H1 (cell line): Measurements from ENCODE around the gene AGBL1. TPM values are rescaled to one million over a fixed set of nuclear protein-coding genes. Genes with fewer than 3 reads are reported as not detected.

ENCODE experiments used
- CTCF ChIA-PET: fragments of 300-600 bp; sonication (Branson Sonifier 250); formaldehyde crosslinking; loops from one replicate; lab custom pipeline; 2021; ENCODE audit not compliant: partially characterized antibody; lab: Charles Lee
- POLR2A ChIA-PET: fragments of 300-600 bp; sonication (Branson Sonifier 250); formaldehyde crosslinking; loops from one replicate; lab custom pipeline; 2021; ENCODE audit warnings: inconsistent platforms; ENCODE audit not compliant: partially characterized antibody; lab: Charles Lee
- DNase-seq, 2 experiments: peaks; one replicate each; pipeline versions ENCODE4 v3.0.0 to v3.0.0-alpha.2; 2010 to 2022; ENCODE audit warnings: low spot score in 2 of 2, low read depth in 1 of 2, mixed read lengths in 1 of 2
- FAIRE-seq: peaks from 2 replicates; lab custom pipeline; 2011; peaks lifted over from hg19 to GRCh38; lab: Jason Lieb, UNC
- H2AFZ ChIP-seq: 2 replicates; pipeline ENCODE4 v1.8.1; 2012; ENCODE audit warnings: low read length, inconsistent platforms
- H2AK5ac ChIP-seq: 2 replicates; pipeline ENCODE4 v1.6.1; 2013; ENCODE audit warnings: low read depth, low read length
- H2BK120ac ChIP-seq: replicated peaks from 2 replicates; pipeline ENCODE3; 2013; ENCODE audit warnings: low read depth, low read length, inconsistent platforms
- H2BK12ac ChIP-seq: 2 replicates; pipeline ENCODE4 v1.6.1; 2013; ENCODE audit warnings: low read depth, low read length
- H2BK15ac ChIP-seq: 2 replicates; pipeline ENCODE4 v1.6.1; 2013; ENCODE audit warnings: low read length
- H2BK20ac ChIP-seq: 2 replicates; pipeline ENCODE4 v1.6.1; 2013; ENCODE audit warnings: low read length
- H2BK5ac ChIP-seq: 2 replicates; pipeline ENCODE4 v1.6.1; 2013; ENCODE audit warnings: low read depth, low read length
- H3K14ac ChIP-seq: 2 replicates; pipeline ENCODE4 v1.6.1; 2013; ENCODE audit warnings: inconsistent platforms; ENCODE audit not compliant: insufficient read length
- H3K18ac ChIP-seq: 2 replicates; pipeline ENCODE4 v1.6.1; 2013; ENCODE audit warnings: low read length; ENCODE audit errors: extremely low read depth
- H3K23ac ChIP-seq: 2 replicates; pipeline ENCODE4 v1.6.1; 2013; ENCODE audit warnings: inconsistent platforms; ENCODE audit not compliant: insufficient read length
- H3K23me2 ChIP-seq: 2 replicates; pipeline ENCODE4 v1.6.1; 2013; ENCODE audit warnings: low read depth, low read length
- H3K27ac ChIP-seq: 2 replicates; pipeline ENCODE4 v1.6.1; 2011; ENCODE audit warnings: low read depth, low read length, inconsistent platforms
- H3K27me3 ChIP-seq, 4 experiments: replicated peaks in 1 of 4; 1 replicate in 1 of 4; 2 replicates in 3 of 4; pipeline versions ENCODE4 v1.6.1 to v1.8.1; 2011 to 2013; ENCODE audit warnings: low read length in 3 of 4, mild to moderate bottlenecking in 3 of 4, inconsistent platforms in 2 of 4, mixed read lengths in 2 of 4, moderate library complexity in 1 of 4; ENCODE audit not compliant: control insufficient read depth in 3 of 4, insufficient read depth in 3 of 4; ENCODE audit errors: extremely low read depth in 1 of 4
- H3K36me3 ChIP-seq, 4 experiments: 2 replicates each; pipeline versions ENCODE4 v1.6.1 to v1.8.1; 2011 to 2013; ENCODE audit warnings: mild to moderate bottlenecking in 4 of 4, low read length in 3 of 4, moderate library complexity in 2 of 4, control low read depth in 1 of 4, inconsistent platforms in 1 of 4; ENCODE audit not compliant: insufficient read depth in 4 of 4, control insufficient read depth in 2 of 4
- H3K4ac ChIP-seq: replicated peaks from 2 replicates; pipeline ENCODE3; 2013; ENCODE audit warnings: low read length, low read depth, mixed read lengths, inconsistent platforms; ENCODE audit not compliant: insufficient read length
- H3K4me1 ChIP-seq, 4 experiments: replicated peaks in 1 of 4; 1 replicate in 1 of 4; 2 replicates in 3 of 4; pipeline versions ENCODE4 v1.6.1 to v1.8.1; 2011 to 2013; ENCODE audit warnings: low read length in 3 of 4, inconsistent platforms in 2 of 4, mixed read lengths in 1 of 4; ENCODE audit not compliant: insufficient read depth in 4 of 4, control insufficient read depth in 3 of 4
- H3K4me2 ChIP-seq, 2 experiments: 2 replicates each; pipeline versions ENCODE4 v1.6.1 to v1.8.1; 2011 to 2013; ENCODE audit warnings: low read depth in 2 of 2, low read length in 2 of 2, control low read depth in 1 of 2, inconsistent platforms in 1 of 2, mild to moderate bottlenecking in 1 of 2; ENCODE audit not compliant: insufficient read depth in 1 of 2
- H3K4me3 ChIP-seq, 4 experiments: fragments of 200-600, 300-600 bp in 1 of 4; sonication (generic), shearing (Covaris generic), sonication (Bioruptor Twin) in 1 of 4; 2 replicates each; pipeline versions ENCODE4 v1.5.1 to v1.8.1; 2011 to 2016; ENCODE audit warnings: low read length in 4 of 4, low read depth in 3 of 4, control low read depth in 2 of 4, inconsistent platforms in 2 of 4, mild to moderate bottlenecking in 2 of 4, mixed read lengths in 1 of 4, moderate library complexity in 1 of 4; ENCODE audit not compliant: insufficient read depth in 2 of 4; ENCODE audit errors: extremely low read depth in 1 of 4
- H3K56ac ChIP-seq: replicated peaks from 2 replicates; pipeline ENCODE3; 2013; ENCODE audit warnings: low read depth, mild to moderate bottlenecking, mixed read lengths, low read length, inconsistent platforms; ENCODE audit not compliant: insufficient read length
- H3K79me1 ChIP-seq: 2 replicates; pipeline ENCODE4 v1.6.1; 2013; ENCODE audit warnings: low read depth, low read length, control low read depth
- H3K79me2 ChIP-seq, 2 experiments: 2 replicates each; pipeline versions ENCODE4 v1.6.1 to v1.8.1; 2012 to 2013; ENCODE audit warnings: low read length in 2 of 2, mild to moderate bottlenecking in 2 of 2, inconsistent platforms in 1 of 2; ENCODE audit not compliant: insufficient read depth in 2 of 2, control insufficient read depth in 1 of 2
- H3K9ac ChIP-seq, 4 experiments: replicated peaks in 1 of 4; 1 replicate in 1 of 4; 2 replicates in 3 of 4; pipeline versions ENCODE4 v1.6.1 to v1.8.1; 2011 to 2013; ENCODE audit warnings: low read depth in 3 of 4, low read length in 3 of 4, control low read depth in 2 of 4, mild to moderate bottlenecking in 2 of 4, moderate library complexity in 2 of 4, inconsistent platforms in 1 of 4; ENCODE audit errors: extremely low read depth in 1 of 4
- H3K9me3 ChIP-seq, 2 experiments: 2 replicates each; pipeline versions ENCODE4 v1.6.1 to v1.8.1; 2012 to 2013; ENCODE audit warnings: mild to moderate bottlenecking in 2 of 2, moderate library complexity in 2 of 2, control low read depth in 1 of 2, inconsistent platforms in 1 of 2, low read depth in 1 of 2, low read length in 1 of 2, mixed read lengths in 1 of 2; ENCODE audit not compliant: insufficient read depth in 2 of 2
- H4K20me1 ChIP-seq, 2 experiments: replicated peaks in 1 of 2; 2 replicates each; pipeline versions ENCODE3 to v1.8.1; 2011 to 2013; ENCODE audit warnings: inconsistent platforms in 2 of 2, low read length in 2 of 2, mild to moderate bottlenecking in 1 of 2; ENCODE audit not compliant: insufficient read depth in 2 of 2, control insufficient read depth in 1 of 2
- H4K5ac ChIP-seq: 2 replicates; pipeline ENCODE4 v1.6.1; 2013; ENCODE audit warnings: low read length, low read depth, mixed read lengths, inconsistent platforms; ENCODE audit not compliant: insufficient read length
- H4K8ac ChIP-seq: 2 replicates; pipeline ENCODE4 v1.8.0; 2013; ENCODE audit warnings: mild to moderate bottlenecking, moderate library complexity, low read length, inconsistent platforms; ENCODE audit not compliant: insufficient read depth; ENCODE audit errors: extremely low read depth
- H4K91ac ChIP-seq: replicated peaks from 2 replicates; pipeline ENCODE3; 2013; ENCODE audit warnings: low read length, mixed read lengths, inconsistent platforms; ENCODE audit not compliant: insufficient read length
- CBX8 ChIP-seq: fragments of 300-800, 300-1000 bp; sonication (generic); IDR thresholded peaks from 2 replicates; pipeline ENCODE4 v1.7.1; 2016; ENCODE audit warnings: low read depth, low read length, borderline replicate concordance
- CEBPB ChIP-seq: IDR thresholded peaks from 2 replicates; pipeline ENCODE4 v1.6.1; 2012; ENCODE audit warnings: low read depth, low read length
- CHD2 ChIP-seq: IDR thresholded peaks from 2 replicates; pipeline ENCODE4 v1.6.1; 2012; ENCODE audit warnings: low read length, improper control_type of control experiment
- CTBP2 ChIP-seq: IDR thresholded peaks from 2 replicates; pipeline ENCODE4 v1.7.0; 2011; ENCODE audit warnings: borderline replicate concordance, mild to moderate bottlenecking, moderate library complexity, mixed read lengths, low read length; ENCODE audit not compliant: insufficient read depth, insufficient read length
- EGR1 ChIP-seq: IDR thresholded peaks from 2 replicates; pipeline ENCODE4 v1.6.1; 2011; ENCODE audit warnings: low read depth, low read length, borderline replicate concordance
- HDAC6 ChIP-seq: IDR thresholded peaks from one replicate; pipeline ENCODE4 v1.7.1; 2012; ENCODE audit warnings: low read depth, mild to moderate bottlenecking, inconsistent platforms, low read length, moderate library complexity
- JUN ChIP-seq: IDR thresholded peaks from 2 replicates; pipeline ENCODE4 v1.6.1; 2011; ENCODE audit warnings: low read depth, mild to moderate bottlenecking, improper control_type of control experiment, low read length
- JUND ChIP-seq: IDR thresholded peaks from 2 replicates; pipeline ENCODE4 v1.6.1; 2011; ENCODE audit warnings: mild to moderate bottlenecking, improper control_type of control experiment, low read length
- KDM5A ChIP-seq: fragments of 200-600 bp; IDR thresholded peaks from 2 replicates; pipeline ENCODE4 v1.7.1; 2012; ENCODE audit warnings: mild to moderate bottlenecking, low read length, inconsistent platforms, mixed read lengths
- MAFK ChIP-seq: IDR thresholded peaks from 2 replicates; pipeline ENCODE4 v1.6.1; 2012; ENCODE audit warnings: low read depth, mild to moderate bottlenecking, improper control_type of control experiment, low read length
- RBBP5 ChIP-seq: IDR thresholded peaks from 2 replicates; pipeline ENCODE4 v1.7.1; 2012; ENCODE audit warnings: low read depth, mild to moderate bottlenecking, inconsistent platforms, low read length, moderate library complexity, borderline replicate concordance
- USF2 ChIP-seq: IDR thresholded peaks from 2 replicates; pipeline ENCODE4 v1.6.1; 2011; ENCODE audit warnings: low read length, improper control_type of control experiment
- WGBS, 2 experiments: shearing (Covaris generic) in 1 of 2; methylation state at CpG; one replicate each; pipeline versions ENCODE4 v1.1.6 to v1.1.7; 2013 to 2015; ENCODE audit warnings: low lambda C conversion rate in 2 of 2, mixed read lengths in 2 of 2, inconsistent platforms in 1 of 2, low coverage in 1 of 2, missing lambda C conversion rate in 1 of 2; ENCODE audit not compliant: insufficient replicate concordance in 2 of 2, insufficient coverage in 1 of 2, insufficient read length in 1 of 2; ENCODE audit errors: extremely low coverage in 1 of 2, missing lambda C conversion rate in 1 of 2; 5-methylcytosine and 5-hydroxymethylcytosine counted together
- polyA plus RNA-seq, 7 experiments: library from polyadenylated mRNA; depleted of rRNA in 3 of 7; stranded (reverse) in 5 of 7; unstranded in 2 of 7; fragments of >200 nt in 5 of 7; fragments of 200-250 nt in 2 of 7; gene quantifications; 1 replicate in 5 of 7; 2 replicates in 1 of 7; 4 replicates in 1 of 7; pipeline versions ENCODE4 v1.2.1 to v1.2.3, GENCODE V29; 2011 to 2013; ENCODE audit warnings: missing spikeins in 2 of 7, mixed read lengths in 2 of 7
- total RNA-seq: library from RNA; stranded (reverse); fragmentation: NEBNext Ultra II Directional; extraction: Animal tissue kit (Norgen Biotek cat#: 25700); gene quantifications from 2 replicates; pipeline ENCODE4 v1.2.1, GENCODE V29; 2021

AGBL1 gene
- total and polyA plus RNA-seq, 2 of the 8 experiments (the other 6 are each of a cell fraction or from before 2014, with no cell fraction given), result not detected

- Histone ChIP-seq H3K27ac (no peak overlapping the region), H3K23ac (no peak overlapping the region), H2AFZ (no peak overlapping the region), H3K9ac (no peak overlapping the region), H3K4me2 (no peak overlapping the region), H3K23me2 (no peaks in the 10 kb centered on the region), H2BK20ac (no peak overlapping the region), H3K18ac (no peak overlapping the region), H3K36me3 (no peaks in the 10 kb centered on the region), H3K4me1 (no peaks in the 10 kb centered on the region), H4K5ac (no peak overlapping the region), H4K20me1 (no peaks in the 10 kb centered on the region), H2BK15ac (no peak overlapping the region), H2BK12ac (no peak overlapping the region), H3K79me2 (no peaks in the 10 kb centered on the region), H2AK5ac (no peak overlapping the region), H3K56ac (no peak overlapping the region), H2BK120ac (no peak overlapping the region), H3K4me3 (no peak overlapping the region), H3K14ac (no peak overlapping the region), H2BK5ac (no peak overlapping the region), H3K79me1 (no peaks in the 10 kb centered on the region), H3K9me3 (no peaks in the 10 kb centered on the region), H4K8ac (no peak overlapping the region), H3K4ac (no peak overlapping the region), H4K91ac (no peak overlapping the region), H3K27me3 (no peaks in the 10 kb centered on the region)
- WGBS, 2 experiments, result 96% methylated on average over 4 of the region's 4 CpGs; no CpG with 5 or more reads in 1 of the 2 experiments
- CTCF ChIA-PET, result interaction anchor here (1.2 kb wide), 1 partner anchor 54 kb away, joined by 5 read pairs; no protein-coding TSS in a partner anchor
- DNase-seq (no peak), FAIRE-seq (no peak)
- POLR2A ChIA-PET, result no interaction called here
- no peak for TF ChIP-seq CBX8
- no peak for TF ChIP-seq KDM5A
- TF ChIP-seq CHD2, result no peak
- TF ChIP-seq CEBPB, result no peak
- no peak for TF ChIP-seq HDAC6
- no peak for TF ChIP-seq JUN
- TF ChIP-seq MAFK, result no peak
- TF ChIP-seq CTBP2, result no peak
- no peak for TF ChIP-seq JUND
- no peak for TF ChIP-seq EGR1
- TF ChIP-seq RBBP5, result no peak
- no peak for TF ChIP-seq USF2
Measured at GRCh38 chr15:86689006-86689405, 609.3 kb downstream of the AGBL1 start.
